Renal cortical epithelial cell (primary cell): ENCODE measurements around the gene UGT1A4. TPM values are rescaled to one million over a fixed set of nuclear protein-coding genes. Genes with fewer than 3 reads are reported as not detected.

ENCODE experiments used
- DNase-seq: peaks from one replicate; pipeline ENCODE4 v3.0.0-alpha.2; 2011; ENCODE audit warnings: low read depth
- total RNA-seq: library from RNA; depleted of rRNA; stranded (reverse); fragments of >200 nt; gene quantifications from 2 replicates; pipeline ENCODE4 v1.2.3, GENCODE V29; 2014

UGT1A4 gene
- total RNA-seq = 1.2 and 3.8 TPM in 2 replicates

DNA sequence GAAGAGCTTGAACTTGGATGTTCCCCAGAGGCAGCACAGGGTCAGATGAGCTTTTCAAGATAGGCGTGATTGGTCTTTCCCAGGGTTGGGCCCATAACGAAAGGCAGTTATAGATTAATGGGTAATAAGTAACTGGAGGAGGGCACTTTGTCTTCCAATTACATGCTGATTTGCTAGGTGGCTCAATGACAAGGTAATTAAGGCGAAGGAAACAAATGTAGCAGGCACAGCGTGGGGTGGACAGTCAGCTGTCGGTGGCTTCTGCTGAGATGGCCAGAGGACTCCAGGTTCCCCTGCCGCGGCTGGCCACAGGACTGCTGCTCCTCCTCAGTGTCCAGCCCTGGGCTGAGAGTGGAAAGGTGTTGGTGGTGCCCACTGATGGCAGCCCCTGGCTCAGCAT, at the start of gene UGT1A4:
UGT1A4 (plus strand) TSS at position 185 of the 400 bp plus-strand sequence; CDS start at position 270, 85 bp downstream.
- DNase-seq = no peak

DNA sequence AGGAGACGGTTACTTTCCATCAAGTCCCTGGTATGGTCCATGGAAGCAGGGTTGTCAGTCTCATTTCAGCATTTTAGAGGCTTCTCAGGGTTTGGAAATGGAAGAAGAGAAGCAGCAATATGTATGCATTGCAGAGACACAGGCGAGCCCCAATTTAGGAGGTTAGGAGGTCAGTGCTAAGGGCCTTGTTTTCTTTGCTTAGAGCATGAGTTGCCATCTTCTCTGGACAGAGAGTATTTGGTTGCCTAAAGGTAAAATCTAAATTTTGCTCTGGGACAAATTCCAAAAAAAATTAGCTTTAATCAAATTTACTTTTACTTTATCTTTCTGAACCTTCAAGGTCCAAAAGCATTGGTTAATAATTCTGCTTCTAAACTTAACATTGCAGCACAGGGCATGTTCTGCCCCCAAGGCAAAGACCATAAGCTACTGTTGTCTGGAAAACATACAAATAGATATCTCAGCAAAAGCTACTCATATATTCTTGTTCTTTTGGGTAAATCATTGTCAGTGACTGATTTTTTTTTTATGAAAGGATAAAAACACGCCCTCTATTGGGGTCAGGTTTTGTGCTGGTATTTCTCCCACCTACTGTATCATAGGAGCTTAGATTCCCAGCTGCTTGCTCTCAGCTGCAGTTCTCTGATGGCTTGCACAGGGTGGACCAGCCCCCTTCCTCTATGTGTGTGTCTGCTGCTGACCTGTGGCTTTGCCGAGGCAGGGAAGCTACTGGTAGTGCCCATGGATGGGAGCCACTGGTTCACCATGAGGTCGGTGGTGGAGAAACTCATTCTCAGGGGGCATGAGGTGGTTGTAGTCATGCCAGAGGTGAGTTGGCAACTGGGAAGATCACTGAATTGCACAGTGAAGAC, 47.0 kb upstream of the UGT1A4 start, which contains the start of gene UGT1A9:
UGT1A9 (plus strand) TSS at position 609 of the 872 bp plus-strand sequence; CDS start at position 646, 37 bp downstream.
- DNase-seq = no peak

DNA sequence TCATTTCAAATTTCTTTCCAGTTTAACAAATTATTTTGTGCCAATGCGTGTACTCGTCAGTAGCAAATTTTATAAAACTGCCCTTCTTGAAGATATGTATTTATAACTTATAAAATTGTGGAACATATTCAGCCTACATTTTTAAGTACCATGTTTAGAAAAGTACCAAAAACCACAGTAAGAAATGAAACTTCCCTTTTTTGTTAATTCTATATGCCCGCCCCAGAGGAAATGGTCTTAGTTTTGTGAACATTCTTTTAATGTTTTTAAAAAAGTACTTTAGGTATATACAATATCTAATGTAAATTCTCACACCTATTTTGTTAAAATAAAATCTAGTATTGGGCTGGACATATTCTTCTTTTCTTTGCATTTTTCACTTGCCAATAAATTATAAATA, 45.6 kb upstream of the UGT1A4 start:
- no peak for DNase-seq

DNA sequence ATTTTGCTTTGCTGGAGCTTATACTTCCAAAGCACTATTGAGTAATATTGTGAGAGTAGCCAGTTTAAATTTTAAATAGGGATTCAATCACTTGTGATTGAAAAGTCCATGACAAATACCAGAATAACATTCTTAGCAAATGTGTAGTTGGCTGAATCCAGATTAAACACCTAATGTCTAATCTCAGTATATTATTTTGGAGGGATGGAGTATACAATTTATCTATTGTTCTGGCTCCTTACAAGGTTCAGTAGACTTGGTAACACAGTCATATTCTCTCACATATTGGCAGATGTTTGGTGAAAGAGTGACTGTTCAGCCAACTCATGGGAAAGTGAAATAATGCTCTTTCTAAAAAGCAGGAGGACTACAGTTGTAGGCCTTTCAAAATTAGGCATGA, 44.6 kb upstream of the UGT1A4 start:
- DNase-seq = peak; percentile 64

DNA sequence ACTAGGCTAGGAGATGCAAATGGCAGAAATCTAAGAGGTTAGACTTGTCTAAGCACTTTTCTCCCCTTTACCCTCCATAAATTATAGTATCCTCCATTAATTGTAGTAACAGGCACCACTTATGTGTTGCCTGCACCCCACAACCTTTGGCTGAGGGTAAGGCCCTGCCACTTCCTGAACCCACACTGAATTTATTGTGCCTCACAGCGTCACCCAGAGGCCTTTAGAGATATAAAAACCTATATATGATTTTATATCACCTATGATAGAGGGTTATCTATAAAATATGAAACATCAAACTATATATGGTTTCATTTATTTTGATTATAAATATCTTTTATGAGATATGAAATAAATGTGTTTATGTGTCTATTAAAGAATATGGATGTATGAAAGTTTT, 44.2 kb upstream of the UGT1A4 start:
- DNase-seq = no peak

DNA sequence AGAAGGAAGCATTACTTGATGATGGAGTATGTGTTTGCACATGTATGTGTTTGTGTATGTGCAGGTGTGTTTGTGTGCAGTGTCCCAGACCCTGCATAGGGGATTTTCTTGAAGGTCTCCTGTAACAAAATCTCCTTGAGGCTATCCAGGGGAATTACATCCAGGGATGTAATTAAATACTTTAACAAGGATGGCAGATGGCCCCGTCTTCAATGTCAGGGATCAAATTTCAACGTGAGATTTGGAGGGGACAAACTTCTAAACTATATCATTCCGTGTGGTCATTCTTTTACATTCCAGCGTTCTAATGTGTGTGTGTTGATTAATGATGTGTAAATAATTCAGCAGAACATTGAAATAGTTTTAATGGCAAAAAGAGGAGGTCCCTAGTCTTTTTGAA, 43.5 kb upstream of the UGT1A4 start:
- no peak for DNase-seq

DNA sequence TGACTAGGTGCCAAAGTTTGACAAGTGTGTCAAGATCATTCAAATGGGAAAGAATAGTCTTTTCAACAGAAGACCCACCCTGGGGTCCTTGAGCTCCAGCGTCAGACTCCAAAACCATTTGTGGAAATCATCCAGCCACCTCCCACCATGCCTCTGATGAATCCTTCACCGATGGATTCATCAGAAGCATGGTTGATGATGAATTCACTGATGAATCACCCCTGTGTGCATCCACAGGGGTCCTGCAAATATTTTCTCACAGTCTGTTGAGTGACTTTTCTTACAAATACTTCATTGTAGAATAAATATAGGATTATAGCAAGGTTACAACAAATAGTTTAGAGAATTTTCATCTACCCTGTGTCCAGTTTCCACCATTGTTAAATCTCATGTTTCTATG, 42.5 kb upstream of the UGT1A4 start:
- peak; percentile 73 for DNase-seq

DNA sequence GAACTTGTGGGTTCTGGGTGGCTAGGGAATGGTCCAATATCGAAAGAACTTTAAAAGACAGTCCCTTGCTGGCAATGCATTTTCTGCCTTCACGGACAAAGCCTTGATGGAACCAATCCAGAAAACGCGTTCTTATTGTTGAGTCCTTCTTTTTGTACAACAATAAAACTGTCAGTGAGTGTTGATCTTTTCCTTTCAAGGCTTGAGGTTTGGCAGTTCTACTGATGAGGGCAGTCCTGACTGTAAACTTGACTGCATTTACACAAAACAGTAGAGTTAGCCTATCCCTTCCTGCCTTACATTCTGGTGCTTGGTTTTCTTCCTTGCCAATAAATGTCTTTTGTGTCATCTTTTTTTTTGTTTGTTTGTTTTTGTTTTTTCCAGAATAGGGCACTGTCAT, 39.3 kb upstream of the UGT1A4 start:
- peak; percentile 50 for DNase-seq

DNA sequence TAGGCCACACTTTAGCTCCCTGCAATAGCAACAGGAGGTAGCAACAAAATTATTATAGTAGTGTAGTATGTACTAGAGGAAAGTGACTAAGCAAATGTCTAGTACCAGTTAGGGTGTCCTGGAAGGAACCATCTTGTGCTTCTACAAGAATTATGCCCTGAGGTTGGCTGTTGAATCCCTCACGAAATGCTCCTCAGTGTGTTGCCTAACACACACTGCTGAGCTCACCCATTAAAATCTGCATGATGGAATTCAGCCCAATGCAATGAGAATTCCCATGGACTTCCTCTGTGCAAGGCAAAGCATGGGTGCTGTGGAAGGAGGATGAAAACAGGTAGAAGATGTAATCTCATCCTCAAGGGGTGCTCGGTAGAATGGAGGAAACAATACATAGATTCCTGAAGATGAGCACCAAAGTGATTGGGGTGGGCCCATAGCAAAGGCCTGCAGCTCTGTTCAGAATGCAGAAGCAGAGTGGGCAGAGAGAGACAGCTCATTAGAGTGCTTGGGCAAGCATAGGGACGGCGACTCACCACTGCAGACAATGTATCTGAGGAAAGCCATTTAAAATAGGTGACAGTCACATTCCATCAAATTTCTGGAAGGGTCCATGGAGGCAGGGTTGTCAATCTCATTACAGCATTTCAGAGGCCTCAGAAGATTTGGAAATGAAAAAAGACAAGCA, 38.0 kb upstream of the UGT1A4 start:
- no peak for DNase-seq

DNA sequence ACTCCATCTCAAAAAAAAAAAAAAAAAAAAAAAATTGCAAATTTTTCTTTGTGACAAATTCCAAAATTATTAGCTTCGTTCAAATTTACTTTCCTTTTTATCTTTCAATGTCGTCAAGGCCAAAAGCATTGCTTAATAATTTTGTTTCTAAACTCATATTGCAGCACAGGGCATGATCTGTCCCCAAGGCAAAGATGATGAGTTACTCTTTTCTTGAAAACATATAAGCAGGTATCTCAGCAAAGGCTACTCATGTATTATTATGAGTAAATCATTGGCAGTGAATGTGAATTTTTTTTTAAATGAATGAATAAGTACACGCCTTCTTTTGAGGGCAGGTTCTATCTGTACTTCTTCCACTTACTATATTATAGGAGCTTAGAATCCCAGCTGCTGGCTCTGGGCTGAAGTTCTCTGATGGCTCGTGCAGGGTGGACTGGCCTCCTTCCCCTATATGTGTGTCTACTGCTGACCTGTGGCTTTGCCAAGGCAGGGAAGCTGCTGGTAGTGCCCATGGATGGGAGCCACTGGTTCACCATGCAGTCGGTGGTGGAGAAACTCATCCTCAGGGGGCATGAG, 36.9 kb upstream of the UGT1A4 start, which contains the start of gene UGT1A7:
UGT1A7 (plus strand) TSS at position 381 of the 579 bp plus-strand sequence; CDS start at position 418, 37 bp downstream.
- DNase-seq = no peak

DNA sequence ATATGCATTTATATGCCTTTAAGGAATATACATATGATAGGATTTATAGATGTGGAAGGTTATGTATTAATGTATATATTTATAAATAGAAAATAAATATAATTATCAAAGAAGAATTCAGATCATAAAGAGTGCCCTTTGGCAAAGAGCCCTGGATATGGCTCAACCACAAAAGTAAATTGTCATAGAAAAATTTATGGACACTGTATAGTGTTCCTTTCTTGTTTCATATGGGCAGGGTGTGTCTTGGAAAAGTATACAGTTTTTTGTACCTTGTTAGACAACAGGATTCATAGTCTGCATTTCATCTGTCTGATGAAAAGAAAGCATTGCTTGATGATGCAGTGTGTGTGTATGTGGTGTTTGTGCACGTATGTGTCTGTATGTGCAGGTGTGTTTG, 33.9 kb upstream of the UGT1A4 start:
- DNase-seq = no peak

DNA sequence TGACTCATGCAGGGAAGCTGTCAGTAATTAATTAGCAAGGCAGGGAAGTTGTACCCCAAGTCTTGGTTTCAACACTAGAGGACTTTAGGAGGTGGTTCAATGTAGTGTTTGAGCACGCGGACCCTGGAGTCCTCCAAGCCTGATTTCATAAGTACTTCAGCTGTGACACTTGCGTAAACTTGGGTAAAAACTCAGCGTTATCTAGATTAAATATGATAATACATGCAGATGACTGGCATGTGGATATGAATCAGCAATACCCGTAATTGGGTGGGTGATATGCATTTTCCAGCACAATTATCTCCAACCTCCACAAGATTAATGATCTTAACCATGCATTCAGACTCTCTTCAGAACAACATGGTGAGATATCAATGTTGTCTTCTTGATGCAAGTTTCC, 31.6 kb upstream of the UGT1A4 start:
- DNase-seq = no peak

DNA sequence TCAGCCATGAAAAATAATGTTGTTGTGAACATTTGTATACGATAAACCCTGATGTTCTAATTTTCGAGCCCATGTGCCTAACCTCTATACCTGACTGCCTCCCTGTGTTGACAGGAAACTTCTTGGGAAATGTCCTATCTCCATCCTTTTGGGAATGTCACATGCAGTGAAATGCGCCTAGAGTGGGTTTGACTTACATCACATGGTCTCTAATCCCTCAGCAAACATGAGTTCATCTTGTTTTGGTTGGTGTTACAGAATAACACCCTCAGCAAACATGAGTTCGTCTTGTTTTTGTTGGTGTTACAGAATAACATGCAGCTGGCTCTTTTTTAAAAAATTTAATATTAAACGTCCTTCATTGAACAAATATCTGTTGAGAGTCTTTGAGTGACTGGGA, 30.2 kb upstream of the UGT1A4 start:
- no peak for DNase-seq

DNA sequence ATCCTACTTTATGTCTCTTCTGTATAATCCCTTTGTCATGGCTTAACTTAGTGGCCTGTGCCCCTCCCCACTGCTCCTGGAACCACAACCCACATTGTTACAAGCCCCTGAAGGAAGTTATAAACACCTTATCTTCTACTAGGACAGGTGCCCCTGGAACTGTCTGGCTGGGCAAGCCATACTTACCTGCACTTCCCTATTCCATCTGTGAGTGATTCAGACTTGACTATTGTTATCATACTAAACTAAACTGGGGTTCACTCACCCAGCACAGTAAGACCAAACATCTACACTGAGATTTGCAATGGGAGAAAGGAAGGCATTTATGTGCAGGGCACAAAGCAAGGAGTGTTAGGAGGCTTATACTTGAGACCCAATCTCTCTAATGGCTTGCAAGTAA, 29.5 kb upstream of the UGT1A4 start:
- DNase-seq = no peak

DNA sequence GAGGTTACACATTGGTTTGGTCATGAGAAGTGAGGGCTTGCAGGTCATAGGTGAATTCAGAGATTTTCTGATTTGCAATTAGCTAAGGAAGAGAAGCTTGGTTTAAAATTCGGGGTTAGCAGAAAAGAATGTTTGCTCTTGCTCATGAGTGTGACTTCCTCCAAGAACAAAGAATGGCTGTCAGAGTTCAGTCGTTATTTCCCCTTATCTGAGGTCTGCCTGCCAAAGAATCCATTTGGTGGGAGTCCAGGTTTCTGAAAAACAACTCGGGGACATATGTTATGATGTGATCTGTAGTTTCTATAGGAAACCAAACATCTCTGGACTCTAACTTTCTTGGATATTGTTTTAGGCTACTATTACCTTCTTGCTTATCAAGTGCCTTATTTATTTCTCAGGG, 29.0 kb upstream of the UGT1A4 start:
- no peak for DNase-seq

DNA sequence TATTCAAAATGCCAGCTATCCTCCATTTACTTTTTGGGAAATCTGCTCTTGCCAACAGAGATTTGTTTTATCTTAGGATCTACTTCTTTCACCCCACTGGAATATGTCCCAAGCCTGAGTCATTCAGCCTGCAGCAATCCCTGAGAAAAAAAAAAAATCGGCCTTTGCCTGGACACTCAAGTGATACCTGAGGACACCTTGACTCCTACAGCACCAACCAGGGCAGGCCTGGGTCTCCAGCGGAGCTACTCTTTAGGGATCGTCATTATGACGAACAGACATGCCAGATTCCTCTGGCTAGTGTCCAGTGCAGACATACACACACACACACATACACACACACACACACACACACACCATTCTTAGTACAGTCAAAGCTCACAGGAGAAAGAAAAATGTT, 28.1 kb upstream of the UGT1A4 start:
- DNase-seq = peak; percentile 62

DNA sequence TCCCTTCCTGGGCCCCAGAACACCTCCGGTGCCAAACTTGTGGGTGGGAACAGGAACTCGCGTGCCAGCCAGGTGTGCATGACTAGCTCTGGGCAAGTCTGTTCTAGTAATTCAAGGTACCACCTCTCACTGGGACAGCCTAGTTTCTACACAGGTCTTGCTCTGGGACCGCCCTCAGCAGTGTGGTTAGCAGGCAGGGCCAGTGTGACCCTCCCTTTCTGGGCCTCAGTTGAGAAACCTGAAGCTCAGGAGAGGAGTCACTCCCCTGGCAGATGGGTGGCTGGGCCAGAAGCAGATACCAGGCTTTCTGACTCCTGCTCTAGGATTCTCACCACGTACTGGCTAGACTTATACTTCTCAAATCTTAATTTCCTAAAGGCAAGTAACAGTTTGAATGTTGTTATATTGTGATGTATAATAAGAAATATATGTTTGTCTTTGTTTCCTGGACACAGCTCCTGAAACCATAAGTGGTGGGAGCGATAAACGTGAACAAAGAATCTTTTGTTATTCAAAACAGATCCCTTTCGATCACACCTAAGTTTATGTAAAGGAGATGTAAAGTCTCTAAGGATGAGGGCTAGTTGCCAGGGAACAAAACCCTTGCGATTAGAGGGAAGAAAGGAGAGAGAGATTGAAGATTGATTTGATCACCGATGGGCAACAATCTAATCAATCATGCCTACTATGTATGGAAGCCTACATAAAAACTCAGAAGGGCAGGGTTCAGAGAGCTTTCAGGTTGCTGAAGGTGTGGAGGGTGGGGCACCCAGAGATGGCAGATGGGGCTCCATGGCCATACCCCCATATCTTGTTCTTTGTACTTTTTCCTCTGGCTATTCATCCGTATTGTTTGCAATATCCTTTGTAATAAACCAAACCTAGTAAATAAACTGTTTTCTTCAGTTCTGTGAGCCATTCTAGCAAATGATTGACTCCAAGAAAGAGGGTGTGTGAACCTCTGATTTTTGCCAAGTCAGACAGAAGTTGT, 26.8 kb upstream of the UGT1A4 start:
- peak; percentile 66 for DNase-seq

DNA sequence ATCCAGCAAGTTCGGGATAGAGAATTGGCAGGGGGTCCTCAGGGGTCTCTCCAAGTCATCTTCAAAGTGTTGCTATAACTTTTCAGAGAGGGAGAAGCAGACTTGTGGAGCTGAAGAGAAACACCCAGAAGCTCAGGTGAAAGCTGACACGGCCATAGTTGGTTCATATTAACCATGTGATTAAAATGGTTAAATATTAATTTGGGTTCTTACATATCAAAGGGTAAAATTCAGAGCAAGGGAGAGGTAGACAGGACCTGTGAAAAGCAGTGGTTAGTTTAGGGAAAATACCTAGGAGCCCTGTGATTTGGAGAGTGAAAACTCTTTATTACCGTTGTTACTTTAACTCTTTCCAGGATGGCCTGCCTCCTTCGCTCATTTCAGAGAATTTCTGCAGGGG, 25.9 kb upstream of the UGT1A4 start, which contains the start of gene UGT1A6:
UGT1A6 (plus strand) TSS at position 243 of the 400 bp plus-strand sequence; CDS start at position 358, 115 bp downstream.
- peak; percentile 82 for DNase-seq

DNA sequence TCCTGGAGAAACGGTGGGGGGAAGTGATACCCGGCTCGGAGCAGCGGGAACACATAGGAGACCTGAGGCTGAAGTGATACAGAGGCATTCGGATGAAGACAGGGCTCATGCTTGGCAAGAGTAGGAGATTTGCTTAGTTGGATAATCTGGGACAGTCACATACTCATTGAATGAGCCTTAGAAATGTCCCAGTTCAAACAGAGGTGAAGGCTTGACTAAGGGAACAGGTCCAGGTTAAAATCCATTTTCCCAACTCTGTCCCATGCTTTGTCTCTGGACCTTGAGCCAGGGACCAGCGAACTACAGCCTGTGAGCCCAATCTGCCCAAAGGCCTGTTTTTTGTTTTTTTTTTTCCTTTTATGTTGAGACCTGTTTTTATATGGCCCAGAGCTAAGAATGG, 24.6 kb upstream of the UGT1A4 start:
- DNase-seq = no peak

DNA sequence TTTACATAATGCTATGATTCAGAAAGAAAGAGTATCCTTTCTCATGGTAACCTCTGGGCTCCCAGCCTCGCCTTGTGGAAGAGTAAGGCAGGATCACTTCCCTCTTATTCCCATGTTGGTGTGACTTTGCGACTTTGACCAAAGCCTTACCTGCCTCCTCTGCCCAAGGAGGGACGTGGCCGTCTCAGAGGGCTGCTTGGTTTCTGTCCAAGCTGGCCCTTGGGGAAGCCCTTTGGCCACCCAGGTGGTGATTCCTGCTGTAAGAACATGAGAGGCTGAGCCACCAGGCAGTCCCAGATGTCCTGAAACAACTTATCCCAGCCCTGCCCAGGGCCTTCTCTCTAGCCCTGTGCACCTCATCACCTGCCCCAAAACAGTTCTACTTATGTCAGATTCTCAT, 19.8 kb upstream of the UGT1A4 start:
- no peak for DNase-seq

DNA sequence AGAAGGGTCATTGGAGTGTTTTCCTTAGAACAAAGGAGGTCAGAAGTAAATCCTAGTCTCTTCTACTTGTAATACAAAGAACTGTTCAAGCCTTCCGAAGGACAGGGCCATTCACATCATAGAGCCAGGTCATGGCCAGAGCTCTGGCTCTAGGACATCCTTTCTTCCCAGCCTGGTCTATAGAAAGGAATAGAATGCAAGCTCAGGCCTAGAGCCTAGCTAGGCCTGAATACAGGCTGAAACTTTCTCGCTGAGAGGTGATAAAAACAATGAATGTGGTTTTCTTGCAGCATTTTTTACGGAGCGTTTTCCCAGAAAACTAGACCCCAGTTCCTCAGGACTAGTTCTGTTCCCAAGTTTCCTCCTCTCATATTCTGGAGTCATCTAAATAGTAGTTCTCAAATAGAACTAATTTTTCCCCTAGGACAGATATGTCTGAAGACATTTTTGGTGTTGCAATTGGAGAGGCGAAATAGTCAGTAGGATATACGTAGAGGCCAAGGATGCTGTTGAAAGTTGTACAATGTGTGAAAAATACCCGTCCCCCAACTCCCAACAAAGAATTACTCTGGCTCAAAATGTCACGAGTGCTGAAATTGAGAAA, 19.0 kb upstream of the UGT1A4 start:
- no peak for DNase-seq
